Measurements from ENCODE around the gene PRKCZ.

- TF ChIP-seq EZH2 (IDR thresholded peaks at IDR 0.05; ENCODE audit: insufficient read depth, poor library complexity, severe bottlenecking) (no peak), EZH2phosphoT487 (IDR thresholded peaks at IDR 0.05; ENCODE audit: insufficient read depth, low read depth) (no peak)
These were observed 156.7 kb downstream of the PRKCZ start for GRCh38 chr1:2206813-2207487.

Data from GM23248 (cell line).